GM12878 (cell line): Measurements from ENCODE around the gene FAM120B. TPM values are rescaled to one million over a fixed set of nuclear protein-coding genes. Genes with fewer than 3 reads are reported as not detected.

ENCODE experiments used
- ATAC-seq: fragments of 200-7000 bp; cut with Tn5 transposase; 3 replicates; pipeline ENCODE4 v1.9.1; 2020; ENCODE audit warnings: mild to moderate bottlenecking, moderate library complexity
- BruUV-seq: library from RNA; stranded (reverse); fragments of 400-500 nt; replicated peaks from 2 replicates; lab custom pipeline; 2021; lab: Mats Ljungman, UMichigan
- CTCF ChIA-PET: fragments of 300-600 bp; sonication (Branson Sonifier 250); formaldehyde crosslinking; extraction: SDS; loops from one replicate; lab custom pipeline; 2021; ENCODE audit warnings: inconsistent platforms; lab: Yijun Ruan, JAX
- POLR2A ChIA-PET: fragments of 350-600 bp; formaldehyde crosslinking; extraction: SDS; loops from one replicate; lab custom pipeline; 2021; ENCODE audit warnings: inconsistent platforms; lab: Charles Lee
- RAD21 ChIA-PET: fragments of 300-600 bp; sonication (Branson Sonifier 250); formaldehyde crosslinking; loops from one replicate; lab custom pipeline; 2023; ENCODE audit warnings: antibody characterized with exemption; ENCODE audit not compliant: unreplicated experiment; lab: Charles Lee
- SMC1A ChIA-PET: fragments of 300-600 bp; sonication (Branson Sonifier 250); formaldehyde crosslinking; loops from one replicate; lab custom pipeline; 2023; ENCODE audit not compliant: unreplicated experiment, uncharacterized antibody; lab: Charles Lee
- DNase-seq: peaks from one replicate; pipeline ENCODE4 v3.0.0-alpha.2; 2011; ENCODE audit warnings: low read depth, low spot score
- FAIRE-seq: peaks from 3 replicates; lab custom pipeline; 2011; peaks lifted over from hg19 to GRCh38; lab: Jason Lieb, UNC
- H2AFZ ChIP-seq: 2 replicates; pipeline ENCODE4 v1.6.0; 2011; ENCODE audit warnings: low read depth, low read length, control low read depth; ENCODE audit not compliant: control insufficient read depth
- H3K27ac ChIP-seq: 2 replicates; pipeline ENCODE4 v1.5.1; 2011; ENCODE audit warnings: control low read depth; ENCODE audit not compliant: control insufficient read depth, insufficient read depth
- H3K27me3 ChIP-seq, 2 experiments: replicated peaks in 1 of 2; 2 replicates each; pipeline versions ENCODE4 v1.6.0 to v1.6.1; 2011; ENCODE audit warnings: low read length in 1 of 2; ENCODE audit not compliant: control insufficient read depth in 2 of 2, insufficient read depth in 2 of 2
- H3K36me3 ChIP-seq, 2 experiments: 2 replicates each; pipeline ENCODE4 v1.5.1; 2011; ENCODE audit warnings: low read length in 1 of 2; ENCODE audit not compliant: control insufficient read depth in 2 of 2, insufficient read depth in 2 of 2
- H3K4me1 ChIP-seq: 2 replicates; pipeline ENCODE4 v1.6.1; 2011; ENCODE audit warnings: mild to moderate bottlenecking, low read length, moderate library complexity, mixed read lengths; ENCODE audit not compliant: control insufficient read depth, insufficient read depth
- H3K4me2 ChIP-seq: 2 replicates; pipeline ENCODE4 v1.6.0; 2011; ENCODE audit warnings: control low read depth; ENCODE audit not compliant: control insufficient read depth, insufficient read depth
- H3K4me3 ChIP-seq: fragments of 200-600 bp; sonication (generic); 2 replicates; pipeline ENCODE4 v1.5.1; 2016
- H3K79me2 ChIP-seq: 2 replicates; pipeline ENCODE4 v1.6.0; 2011; ENCODE audit warnings: low read length; ENCODE audit not compliant: control insufficient read depth, insufficient read depth
- H3K9ac ChIP-seq: 2 replicates; pipeline ENCODE4 v1.8.0; 2011; ENCODE audit warnings: low read length, control low read depth, mixed read lengths; ENCODE audit not compliant: control insufficient read depth, insufficient read depth
- H3K9me3 ChIP-seq: replicated peaks from 3 replicates; pipeline ENCODE4 v1.5.1; 2011; ENCODE audit warnings: mild to moderate bottlenecking, low read length; ENCODE audit not compliant: control insufficient read depth, insufficient read depth
- H4K20me1 ChIP-seq: 2 replicates; pipeline ENCODE4 v1.6.0; 2011; ENCODE audit not compliant: control insufficient read depth, insufficient read depth
- ATF2 ChIP-seq: IDR thresholded peaks from 2 replicates; pipeline ENCODE4 v1.6.1; 2012; ENCODE audit warnings: low read length, inconsistent platforms
- BMI1 ChIP-seq: fragments of 450-650 bp; IDR thresholded peaks from 2 replicates; pipeline ENCODE4 v1.6.1; 2016; ENCODE audit warnings: mild to moderate bottlenecking, moderate library complexity, borderline replicate concordance
- CTCF ChIP-seq, 3 experiments: IDR thresholded peaks in 2 of 3; conservative IDR thresholded peaks in 1 of 3; 2 replicates each; pipeline ENCODE4 v1.5.1; 2011; ENCODE audit warnings: low read depth in 3 of 3, low read length in 3 of 3, mild to moderate bottlenecking in 3 of 3, control low read depth in 2 of 3, moderate library complexity in 2 of 3, inconsistent platforms in 1 of 3, mixed read lengths in 1 of 3; ENCODE audit not compliant: control insufficient read depth in 2 of 3, insufficient read depth in 1 of 3; ENCODE audit errors: extremely low read depth in 1 of 3
- EP300 ChIP-seq, 2 experiments: fragments of 150-350 bp in 1 of 2; IDR thresholded peaks; 2 replicates each; pipeline ENCODE4 v1.6.1; 2011 to 2012; ENCODE audit warnings: low read depth in 2 of 2, low read length in 2 of 2, borderline replicate concordance in 1 of 2, improper control_type of control experiment in 1 of 2, inconsistent platforms in 1 of 2; ENCODE audit not compliant: control insufficient read depth in 1 of 2
- EZH2 ChIP-seq: IDR thresholded peaks from 2 replicates; pipeline ENCODE4 v1.6.1; 2012; ENCODE audit warnings: low read depth, mild to moderate bottlenecking, control low read depth, inconsistent platforms, low read length, borderline replicate concordance; ENCODE audit not compliant: control insufficient read depth
- IRF4 ChIP-seq: IDR thresholded peaks from 2 replicates; pipeline ENCODE4 v1.6.1; 2011; ENCODE audit warnings: low read depth, low read length
- NFYA ChIP-seq: IDR thresholded peaks from 2 replicates; pipeline ENCODE4 v1.6.1; 2011; ENCODE audit warnings: low read depth, mild to moderate bottlenecking, low read length, improper control_type of control experiment, borderline replicate concordance
- RELA ChIP-seq: fragments of 450-650 bp; IDR thresholded peaks from 2 replicates; pipeline ENCODE4 v1.8.0; 2014; ENCODE audit warnings: borderline replicate concordance; ENCODE audit not compliant: partially characterized antibody
- REST ChIP-seq: IDR thresholded peaks from 2 replicates; pipeline ENCODE4 v1.6.1; 2012; ENCODE audit warnings: mild to moderate bottlenecking, low read depth, low read length
- RUNX3 ChIP-seq: IDR thresholded peaks from 2 replicates; pipeline ENCODE4 v1.6.1; 2012; ENCODE audit warnings: low read length, inconsistent platforms
- SIX5 ChIP-seq: IDR thresholded peaks from 2 replicates; pipeline ENCODE4 v1.6.1; 2011; ENCODE audit warnings: mild to moderate bottlenecking, low read depth, low read length, moderate library complexity; ENCODE audit not compliant: severe bottlenecking
- SMAD5 ChIP-seq: IDR thresholded peaks from 2 replicates; pipeline ENCODE4 v1.6.1; 2016; ENCODE audit warnings: antibody characterized with exemption, low read depth
- TBL1XR1 ChIP-seq: IDR thresholded peaks from 2 replicates; pipeline ENCODE4 v1.6.1; 2012; ENCODE audit warnings: low read depth, low read length, improper control_type of control experiment
- WRNIP1 ChIP-seq: IDR thresholded peaks from 2 replicates; pipeline ENCODE4 v1.6.1; 2011; ENCODE audit warnings: low read depth, low read length, improper control_type of control experiment, borderline replicate concordance
- WGBS: methylation state at CpG from one replicate; pipeline ENCODE4 v1.1.6; 2016; ENCODE audit warnings: low lambda C conversion rate; ENCODE audit not compliant: insufficient replicate concordance, insufficient coverage; ENCODE audit errors: missing lambda C conversion rate; 5-methylcytosine and 5-hydroxymethylcytosine counted together
- in situ Hi-C: fragments of 300-500 bp; cut with MboI; formaldehyde crosslinking; loops from 9 replicates; pipeline ENCODE4 v1.14.3; 2018; ENCODE audit warnings: mixed read lengths
- intact Hi-C: fragments of 100-400 bp; cut with micrococcal nuclease; formaldehyde crosslinking; loops from one replicate; pipeline ENCODE4 v1.14.2; 2022; ENCODE audit not compliant: unreplicated experiment
- polyA plus RNA-seq, 11 experiments: library from polyadenylated mRNA; depleted of rRNA in 4 of 11; unstranded in 6 of 11; stranded (reverse) in 5 of 11; fragments of >200 nt; fragmentation: Nextera tagmentation in 4 of 11; fragmentation: Illumina TruSeq in 1 of 11; extraction: Ambion mirVana in 4 of 11; extraction: Trizol in 1 of 11; gene quantifications; 1 replicate in 1 of 11; 2 replicates in 10 of 11; pipeline versions ENCODE4 v1.2.1 to v1.2.3, GENCODE V29; 2011 to 2016; ENCODE audit warnings: inconsistent platforms in 2 of 11, missing spikeins in 2 of 11, low read depth in 1 of 11
- total RNA-seq, 4 experiments: library from RNA; depleted of rRNA in 3 of 4; stranded (reverse); fragments of >200 nt in 3 of 4; fragmentation: Illumina TruSeq in 1 of 4; extraction: Trizol in 1 of 4; gene quantifications; 2 replicates each; pipeline versions ENCODE4 v1.2.1 to v1.2.3, GENCODE V29; 2013 to 2021

The FAM120B gene
- total and polyA plus RNA-seq, 10 of the 15 experiments (the other 5 are each of a cell fraction or from before 2014, with no cell fraction given), result 3.3 to 21.6 (median 15.3) TPM

- ChIA-PET RAD21 (no interaction called here), SMC1A (no interaction called here), POLR2A (no interaction called here), CTCF (no interaction called here)
- Histone ChIP-seq H4K20me1 (no peaks in the 10 kb centered on the region), H3K9ac (no peak overlapping the region), H3K4me3 (no peak overlapping the region), H3K4me1 (no peaks in the 10 kb centered on the region; the same call in 1 of the 2 replicates), H3K27me3 (no peaks in the 10 kb centered on the region), H3K9me3 (no peaks in the 10 kb centered on the region; the same call in 2 of the 3 replicates), H3K79me2 (no peaks in the 10 kb centered on the region), H2AFZ (no peak overlapping the region), H3K36me3 (no peaks in the 10 kb centered on the region), H3K4me2 (no peak overlapping the region), H3K27ac (no peak overlapping the region)
- intact Hi-C loops, result no loop called here
- in situ Hi-C loops, result no loop called here
- no peak for FAIRE-seq
- no TSS peak for BruUV-seq
- DNase-seq, result no peak
- ATAC-seq, result no peak
- WGBS, result 65% methylated on average over 16 of the region's 20 CpGs
- TF ChIP-seq TBL1XR1, result no peak
- no peak for TF ChIP-seq CTCF (IDR thresholded peaks at IDR 0.05 in 2 of 3, conservative IDR thresholded peaks at IDR 0.05 in 1 of 3; ENCODE audit: control insufficient read depth in 2 of 3, extremely low read depth in 1 of 3, insufficient read depth in 1 of 3, low read depth in 3 of 3, low read length in 3 of 3)
- TF ChIP-seq WRNIP1, result no peak
- TF ChIP-seq SMAD5, result no peak
- no peak for TF ChIP-seq SIX5
- TF ChIP-seq ATF2, result no peak
- no peak for TF ChIP-seq EP300 (IDR thresholded peaks at IDR 0.05; ENCODE audit: borderline replicate concordance in 1 of 2, control insufficient read depth in 1 of 2, low read depth in 2 of 2, low read length in 2 of 2)
- TF ChIP-seq IRF4, result no peak
- TF ChIP-seq BMI1, result no peak
- no peak for TF ChIP-seq RUNX3
- TF ChIP-seq REST, result no peak
- no peak for TF ChIP-seq NFYA
- TF ChIP-seq RELA, result no peak
- no peak for TF ChIP-seq EZH2
Observed at GRCh38 chr6:170434117-170434820, 127.7 kb downstream of the FAM120B start.
